Type B pancreatic cell (in vitro differentiated cells): ENCODE measurements around the gene TFEC. TPM values are rescaled to one million over a fixed set of nuclear protein-coding genes. Genes with fewer than 3 reads are reported as not detected.
"Not testable (repeated sequence)": the region's sequence is repeated elsewhere in the genome, so short reads cannot be mapped to it uniquely, and the experiment has no call there.

Experiments
- DNase-seq: peaks from one replicate; pipeline ENCODE4 v3.0.0; 2021; ENCODE audit warnings: mixed read lengths; ENCODE audit not compliant: unreplicated experiment; ENCODE audit errors: extremely low spot score
- H3K27ac Mint-ChIP-seq: 2 replicates; pipeline ENCODE4 v1.8.0; 2021; ENCODE audit warnings: mild to moderate bottlenecking, mixed read lengths
- H3K27me3 Mint-ChIP-seq: 2 replicates; pipeline ENCODE4 v1.8.0; 2021; ENCODE audit warnings: mixed read lengths
- H3K36me3 Mint-ChIP-seq: 2 replicates; pipeline ENCODE4 v1.8.0; 2021; ENCODE audit warnings: mixed read lengths
- H3K4me1 Mint-ChIP-seq: one replicate; pipeline ENCODE4 v1.8.0; 2021; ENCODE audit warnings: mixed read lengths; ENCODE audit not compliant: unreplicated experiment
- H3K4me3 Mint-ChIP-seq: 2 replicates; pipeline ENCODE4 v1.8.0; 2021; ENCODE audit warnings: mild to moderate bottlenecking, mixed read lengths
- H3K9me3 Mint-ChIP-seq: 2 replicates; pipeline ENCODE4 v1.8.0; 2021; ENCODE audit warnings: mixed read lengths
- total RNA-seq: library from RNA; stranded (reverse); gene quantifications from 2 replicates; pipeline ENCODE4 v1.2.1, GENCODE V29; 2021; ENCODE audit warnings: low replicate concordance
- TF ChIP-seq, protein P1 (sequence below): fragments of 200-600 bp; sonication (generic); conservative IDR thresholded peaks from 2 replicates; pipeline ENCODE4 v1.5.0; 2021; ENCODE audit warnings: antibody characterized with exemption, mild to moderate bottlenecking

Gene TFEC
- total RNA-seq, 1 donor from 2014 or later, result 0.12 TPM

GRCh38 chr7:116018731-116019130 lies 11.8 kb downstream of the TFEC start:
- Mint-ChIP-seq H3K4me1 (peaks cover 7% of the 10 kb centered on the region), H3K27ac (no peak overlapping the region), H3K27me3 (peaks cover 3% of the 10 kb centered on the region), H3K36me3 (no peaks in the 10 kb centered on the region), H3K4me3 (no peak overlapping the region), H3K9me3 (no peaks in the 10 kb centered on the region)
- TF ChIP-seq, protein P1, sequence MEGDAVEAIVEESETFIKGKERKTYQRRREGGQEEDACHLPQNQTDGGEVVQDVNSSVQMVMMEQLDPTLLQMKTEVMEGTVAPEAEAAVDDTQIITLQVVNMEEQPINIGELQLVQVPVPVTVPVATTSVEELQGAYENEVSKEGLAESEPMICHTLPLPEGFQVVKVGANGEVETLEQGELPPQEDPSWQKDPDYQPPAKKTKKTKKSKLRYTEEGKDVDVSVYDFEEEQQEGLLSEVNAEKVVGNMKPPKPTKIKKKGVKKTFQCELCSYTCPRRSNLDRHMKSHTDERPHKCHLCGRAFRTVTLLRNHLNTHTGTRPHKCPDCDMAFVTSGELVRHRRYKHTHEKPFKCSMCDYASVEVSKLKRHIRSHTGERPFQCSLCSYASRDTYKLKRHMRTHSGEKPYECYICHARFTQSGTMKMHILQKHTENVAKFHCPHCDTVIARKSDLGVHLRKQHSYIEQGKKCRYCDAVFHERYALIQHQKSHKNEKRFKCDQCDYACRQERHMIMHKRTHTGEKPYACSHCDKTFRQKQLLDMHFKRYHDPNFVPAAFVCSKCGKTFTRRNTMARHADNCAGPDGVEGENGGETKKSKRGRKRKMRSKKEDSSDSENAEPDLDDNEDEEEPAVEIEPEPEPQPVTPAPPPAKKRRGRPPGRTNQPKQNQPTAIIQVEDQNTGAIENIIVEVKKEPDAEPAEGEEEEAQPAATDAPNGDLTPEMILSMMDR, result no peak
- no peak for DNase-seq

- TF ChIP-seq, protein P1, result no peak
- Mint-ChIP-seq H3K27me3 (peaks cover 3% of the 10 kb centered on the region), H3K36me3 (no peaks in the 10 kb centered on the region), H3K9me3 (no peaks in the 10 kb centered on the region), H3K27ac (no peak overlapping the region), H3K4me3 (no peak overlapping the region), H3K4me1 (no peaks in the 10 kb centered on the region)
- DNase-seq, result no peak
Observed at GRCh38 chr7:116013675-116014074, 16.9 kb downstream of the TFEC start.

DNA sequence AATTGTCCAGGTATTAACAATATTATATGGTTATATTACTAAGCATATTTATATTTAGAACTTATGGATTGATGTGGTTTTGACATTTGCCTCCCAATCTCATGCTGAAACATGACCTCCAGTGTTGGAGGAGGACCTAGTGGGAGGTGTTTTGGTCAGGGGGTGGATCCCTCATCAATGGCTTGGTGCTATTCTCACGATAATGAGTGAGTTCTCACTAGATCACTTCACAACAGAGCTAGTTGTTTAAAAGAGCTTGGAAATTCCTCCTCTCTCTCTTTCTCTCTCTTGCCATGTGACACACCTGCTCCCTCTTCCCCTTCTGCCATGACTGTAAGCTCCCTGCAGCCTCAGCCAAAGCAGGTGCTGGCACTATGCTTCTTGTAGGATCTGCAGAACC lies 19.0 kb downstream of the TFEC start:
- no peaks in the 10 kb centered on the region for H3K4me1 Mint-ChIP-seq
- TF ChIP-seq, protein P1, result no peak
- no peak for DNase-seq
- H3K27me3 Mint-ChIP-seq, result no peaks in the 10 kb centered on the region
- no peaks in the 10 kb centered on the region for H3K9me3 Mint-ChIP-seq
- no peak overlapping the region for H3K4me3 Mint-ChIP-seq
- H3K27ac Mint-ChIP-seq, result no peak overlapping the region
- H3K36me3 Mint-ChIP-seq, result no peaks in the 10 kb centered on the region

GRCh38 chr7:116004762-116005161 lies 25.8 kb downstream of the TFEC start:
- not testable (repeated sequence) for H3K27ac Mint-ChIP-seq, DNase-seq, H3K4me3 Mint-ChIP-seq, H3K9me3 Mint-ChIP-seq, H3K27me3 Mint-ChIP-seq, H3K36me3 Mint-ChIP-seq, H3K4me1 Mint-ChIP-seq

DNA sequence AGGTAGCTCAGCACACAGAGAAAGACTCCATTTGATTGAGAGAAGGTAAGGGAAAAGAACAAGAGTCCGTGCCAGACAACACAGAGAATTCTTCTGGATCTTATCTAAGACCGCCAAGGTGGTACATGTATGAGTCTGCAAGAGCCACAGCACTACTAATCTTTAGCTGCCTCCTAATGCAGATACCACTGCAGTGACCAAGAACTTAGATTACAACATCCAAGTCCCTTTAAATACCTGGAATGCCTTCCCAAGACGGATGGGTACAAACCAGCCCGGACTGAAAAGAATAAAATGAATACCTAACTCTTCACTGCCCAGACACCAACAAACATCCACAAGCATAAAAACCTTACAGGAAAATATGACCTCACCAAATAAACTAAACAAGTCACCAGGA lies 33.3 kb downstream of the TFEC start:
- Mint-ChIP-seq H3K4me1 (no peaks in the 10 kb centered on the region), H3K27me3 (no peaks in the 10 kb centered on the region), H3K9me3 (peaks cover 4% of the 10 kb centered on the region), H3K4me3 (no peak overlapping the region), H3K27ac (no peak overlapping the region), H3K36me3 (no peaks in the 10 kb centered on the region)
- no peak for DNase-seq
- TF ChIP-seq, protein P1, result no peak

DNA sequence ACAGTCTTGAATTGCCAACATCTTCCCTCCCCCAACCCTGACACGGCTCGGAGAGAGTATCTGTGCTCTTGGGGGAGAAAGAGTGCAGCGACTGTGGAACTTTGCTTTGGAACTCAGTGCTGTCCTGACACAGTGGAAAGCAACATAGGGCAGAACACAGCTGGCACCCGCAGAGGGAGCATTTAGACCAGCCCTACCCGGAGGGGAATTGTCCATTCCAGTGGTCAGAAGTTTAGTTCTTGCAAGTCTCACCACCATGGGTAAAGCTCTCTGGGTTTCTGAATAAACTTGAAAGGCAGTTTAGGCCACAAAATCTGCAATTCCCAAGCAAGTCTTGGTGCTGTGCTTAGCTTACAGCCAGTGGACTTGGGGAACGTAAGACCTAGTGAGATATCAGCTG lies 34.9 kb downstream of the TFEC start:
- H3K4me3 Mint-ChIP-seq, result no peak overlapping the region
- TF ChIP-seq, protein P1, result no peak
- no peak for DNase-seq
- H3K9me3 Mint-ChIP-seq, result no peaks in the 10 kb centered on the region
- no peaks in the 10 kb centered on the region for H3K27me3 Mint-ChIP-seq
- no peaks in the 10 kb centered on the region for H3K36me3 Mint-ChIP-seq
- no peak overlapping the region for H3K27ac Mint-ChIP-seq
- H3K4me1 Mint-ChIP-seq, result no peaks in the 10 kb centered on the region
